Limb (tissue), 2 donors: ENCODE measurements around the gene STXBP6.
A peak's percentile ranks its signal among the peaks of the same experiment; 100 is the strongest.

Experiments used
- DNase-seq, 2 donors: peaks; one replicate each; pipeline ENCODE4 v3.0.0-alpha.2; 2016; ENCODE audit errors: extremely low spot score in 2 of 2

The STXBP6 gene

GRCh38 chr14:24888532-24888931, 161.4 kb downstream of the STXBP6 start:
- no peak for DNase-seq

GRCh38 chr14:24887623-24888304, 162.2 kb downstream of the STXBP6 start:
- DNase-seq = no peak

- no peak for DNase-seq
Observed at GRCh38 chr14:24885410-24885913, 164.5 kb downstream of the STXBP6 start.

- no peak for DNase-seq
Observed at GRCh38 chr14:24883576-24883975, 166.4 kb downstream of the STXBP6 start.

- peak in 1 of 2 donors; percentile 58 for DNase-seq
Observed at GRCh38 chr14:24881116-24881893, 168.6 kb downstream of the STXBP6 start.

- no peak for DNase-seq
Observed at GRCh38 chr14:24880689-24881088, 169.3 kb downstream of the STXBP6 start.

GRCh38 chr14:24879661-24880386, 170.1 kb downstream of the STXBP6 start:
- DNase-seq = no peak

- DNase-seq = no peak
Observed at GRCh38 chr14:24876996-24877395, 173.0 kb downstream of the STXBP6 start.

- no peak for DNase-seq
Observed at GRCh38 chr14:24875991-24876878, 173.7 kb downstream of the STXBP6 start.

- no peak for DNase-seq
Observed at GRCh38 chr14:24875203-24875838, 174.6 kb downstream of the STXBP6 start.

GRCh38 chr14:24874514-24875202, 175.3 kb downstream of the STXBP6 start:
- DNase-seq = no peak

- no peak for DNase-seq
Observed at GRCh38 chr14:24873551-24873950, 176.4 kb downstream of the STXBP6 start.

- DNase-seq = no peak
Observed at GRCh38 chr14:24870949-24871701, 178.8 kb downstream of the STXBP6 start.

GRCh38 chr14:24868389-24868788, 181.6 kb downstream of the STXBP6 start:
- no peak for DNase-seq

- no peak for DNase-seq
Observed at GRCh38 chr14:24866067-24866639, 183.8 kb downstream of the STXBP6 start.

- DNase-seq = no peak
Observed at GRCh38 chr14:24863968-24864684, 185.8 kb downstream of the STXBP6 start.

- DNase-seq = no peak
Observed at GRCh38 chr14:24861083-24861630, 188.8 kb downstream of the STXBP6 start.

GRCh38 chr14:24859559-24859958, 190.4 kb downstream of the STXBP6 start:
- DNase-seq = no peak
